Ovary (tissue), 3 donors: ENCODE results near the gene COBL.

Experiments
- POLR2A ChIP-seq: fragments of 450-650 bp; IDR thresholded peaks from one replicate; pipeline ENCODE4 v1.6.1; 2017; ENCODE audit warnings: antibody characterized with exemption, mild to moderate bottlenecking, moderate library complexity
- TF ChIP-seq, protein P1 (sequence below), 3 donors: fragments of 450-650 bp in 2 of 3; fragments of 200-600 bp in 1 of 3; IDR thresholded peaks; one replicate each; pipeline versions ENCODE4 v1.5.1 to v1.8.0; 2016 to 2022; ENCODE audit warnings: antibody characterized with exemption in 3 of 3, mild to moderate bottlenecking in 1 of 3
- donor health status: DM: no; HTN: no; CAD: no.

DNA sequence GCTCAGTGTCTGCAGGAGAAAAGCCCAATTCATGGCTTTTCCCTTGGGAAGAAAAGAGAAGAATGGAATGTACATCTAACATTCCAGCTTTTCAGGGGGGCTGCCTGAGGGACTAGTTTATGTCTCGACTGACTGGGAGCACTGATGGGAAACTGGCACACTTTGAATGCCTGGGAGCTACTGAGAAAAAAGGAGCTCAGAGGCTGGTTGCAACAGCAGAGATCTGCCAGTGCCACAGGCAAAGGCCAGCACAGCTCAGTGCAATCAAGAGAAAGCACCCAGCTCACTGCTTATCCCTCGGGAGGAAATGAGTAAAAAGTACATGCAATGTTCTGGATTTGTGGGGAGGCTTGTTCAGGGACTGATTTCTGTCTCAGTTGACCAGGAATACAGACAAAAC lies 226.2 kb downstream of the COBL start:
- TF ChIP-seq, protein P1, sequence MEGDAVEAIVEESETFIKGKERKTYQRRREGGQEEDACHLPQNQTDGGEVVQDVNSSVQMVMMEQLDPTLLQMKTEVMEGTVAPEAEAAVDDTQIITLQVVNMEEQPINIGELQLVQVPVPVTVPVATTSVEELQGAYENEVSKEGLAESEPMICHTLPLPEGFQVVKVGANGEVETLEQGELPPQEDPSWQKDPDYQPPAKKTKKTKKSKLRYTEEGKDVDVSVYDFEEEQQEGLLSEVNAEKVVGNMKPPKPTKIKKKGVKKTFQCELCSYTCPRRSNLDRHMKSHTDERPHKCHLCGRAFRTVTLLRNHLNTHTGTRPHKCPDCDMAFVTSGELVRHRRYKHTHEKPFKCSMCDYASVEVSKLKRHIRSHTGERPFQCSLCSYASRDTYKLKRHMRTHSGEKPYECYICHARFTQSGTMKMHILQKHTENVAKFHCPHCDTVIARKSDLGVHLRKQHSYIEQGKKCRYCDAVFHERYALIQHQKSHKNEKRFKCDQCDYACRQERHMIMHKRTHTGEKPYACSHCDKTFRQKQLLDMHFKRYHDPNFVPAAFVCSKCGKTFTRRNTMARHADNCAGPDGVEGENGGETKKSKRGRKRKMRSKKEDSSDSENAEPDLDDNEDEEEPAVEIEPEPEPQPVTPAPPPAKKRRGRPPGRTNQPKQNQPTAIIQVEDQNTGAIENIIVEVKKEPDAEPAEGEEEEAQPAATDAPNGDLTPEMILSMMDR (IDR thresholded peaks at IDR 0.05), result no peak
- no peak for TF ChIP-seq POLR2A
